ENCODE results near the gene LVRN.

DNA sequence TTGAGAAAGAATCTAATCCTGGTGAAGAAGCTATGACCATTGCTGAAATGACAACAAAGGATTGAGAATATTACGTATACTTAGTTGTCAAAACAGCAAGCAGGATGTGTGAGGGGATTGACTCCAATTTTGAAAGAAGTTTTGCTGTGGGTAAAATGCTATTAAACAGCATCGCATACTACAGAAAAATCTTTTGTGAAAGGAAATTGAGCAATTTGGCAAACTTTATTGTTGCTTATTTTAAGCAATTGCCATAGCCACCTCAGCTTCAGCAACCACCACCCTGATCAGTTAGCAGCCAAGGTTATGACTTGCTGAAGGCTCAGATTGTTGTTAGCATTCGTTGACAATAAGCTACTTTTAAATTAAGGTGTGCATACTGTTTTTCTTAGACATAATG is 47.5 kb downstream of the LVRN start:
- TF ChIP-seq, protein P1, sequence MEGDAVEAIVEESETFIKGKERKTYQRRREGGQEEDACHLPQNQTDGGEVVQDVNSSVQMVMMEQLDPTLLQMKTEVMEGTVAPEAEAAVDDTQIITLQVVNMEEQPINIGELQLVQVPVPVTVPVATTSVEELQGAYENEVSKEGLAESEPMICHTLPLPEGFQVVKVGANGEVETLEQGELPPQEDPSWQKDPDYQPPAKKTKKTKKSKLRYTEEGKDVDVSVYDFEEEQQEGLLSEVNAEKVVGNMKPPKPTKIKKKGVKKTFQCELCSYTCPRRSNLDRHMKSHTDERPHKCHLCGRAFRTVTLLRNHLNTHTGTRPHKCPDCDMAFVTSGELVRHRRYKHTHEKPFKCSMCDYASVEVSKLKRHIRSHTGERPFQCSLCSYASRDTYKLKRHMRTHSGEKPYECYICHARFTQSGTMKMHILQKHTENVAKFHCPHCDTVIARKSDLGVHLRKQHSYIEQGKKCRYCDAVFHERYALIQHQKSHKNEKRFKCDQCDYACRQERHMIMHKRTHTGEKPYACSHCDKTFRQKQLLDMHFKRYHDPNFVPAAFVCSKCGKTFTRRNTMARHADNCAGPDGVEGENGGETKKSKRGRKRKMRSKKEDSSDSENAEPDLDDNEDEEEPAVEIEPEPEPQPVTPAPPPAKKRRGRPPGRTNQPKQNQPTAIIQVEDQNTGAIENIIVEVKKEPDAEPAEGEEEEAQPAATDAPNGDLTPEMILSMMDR (IDR thresholded peaks at IDR 0.05) = no peak
- TF ChIP-seq POLR2A (IDR thresholded peaks at IDR 0.05) (no peak), POLR2AphosphoS5 (IDR thresholded peaks at IDR 0.05) (no peak)
